ENCODE data around the gene EML4.
"Not testable (repeated sequence)": the region's sequence is repeated elsewhere in the genome, so short reads cannot be mapped to it uniquely, and the experiment has no call there.

Gene EML4

GRCh38 chr2:42337356-42337820 lies 168.2 kb downstream of the EML4 start:
- H3K4me3 ChIP-seq (ENCODE audit: low read depth, low read length) = no peak overlapping the region
- no peak for DNase-seq (ENCODE audit: low read depth)

DNA sequence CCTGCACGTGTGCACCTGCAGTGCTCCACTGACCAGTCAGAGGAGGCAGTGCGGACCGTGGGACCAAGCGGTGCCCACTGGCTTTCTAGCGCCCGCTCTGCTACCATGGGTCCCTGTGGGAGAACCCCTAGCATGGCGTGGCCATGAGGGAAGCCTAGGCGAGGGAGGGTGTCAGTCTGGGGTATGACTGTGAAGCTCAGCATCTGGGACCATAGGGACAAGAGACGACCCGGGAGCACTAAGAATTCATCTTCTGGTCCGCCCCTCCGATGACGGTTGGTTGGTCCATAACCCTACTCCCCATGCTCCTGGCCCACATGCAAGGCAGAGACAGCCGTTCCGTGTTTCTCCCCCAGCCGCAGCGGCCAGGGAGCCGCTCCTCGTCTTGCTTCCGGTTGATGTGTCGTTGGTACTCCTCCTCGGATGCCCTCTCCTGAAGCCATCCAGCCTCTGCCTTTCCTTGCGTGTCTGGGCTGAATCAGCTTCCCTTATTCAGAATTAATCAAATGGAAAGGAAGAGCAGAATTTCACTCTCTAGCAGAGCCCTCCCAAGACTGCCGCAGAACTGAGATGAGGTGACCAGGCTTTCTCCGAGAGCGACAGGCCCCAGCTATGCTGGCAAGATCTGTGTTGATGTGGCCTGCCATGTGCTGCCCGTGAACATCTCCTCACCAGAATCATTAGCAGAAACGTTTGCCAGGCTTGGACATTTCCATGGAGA lies 168.9 kb downstream of the EML4 start:
- DNase-seq (ENCODE audit: low read depth) = no peak
- no peak overlapping the region for H3K4me3 ChIP-seq (ENCODE audit: low read depth, low read length)

DNA sequence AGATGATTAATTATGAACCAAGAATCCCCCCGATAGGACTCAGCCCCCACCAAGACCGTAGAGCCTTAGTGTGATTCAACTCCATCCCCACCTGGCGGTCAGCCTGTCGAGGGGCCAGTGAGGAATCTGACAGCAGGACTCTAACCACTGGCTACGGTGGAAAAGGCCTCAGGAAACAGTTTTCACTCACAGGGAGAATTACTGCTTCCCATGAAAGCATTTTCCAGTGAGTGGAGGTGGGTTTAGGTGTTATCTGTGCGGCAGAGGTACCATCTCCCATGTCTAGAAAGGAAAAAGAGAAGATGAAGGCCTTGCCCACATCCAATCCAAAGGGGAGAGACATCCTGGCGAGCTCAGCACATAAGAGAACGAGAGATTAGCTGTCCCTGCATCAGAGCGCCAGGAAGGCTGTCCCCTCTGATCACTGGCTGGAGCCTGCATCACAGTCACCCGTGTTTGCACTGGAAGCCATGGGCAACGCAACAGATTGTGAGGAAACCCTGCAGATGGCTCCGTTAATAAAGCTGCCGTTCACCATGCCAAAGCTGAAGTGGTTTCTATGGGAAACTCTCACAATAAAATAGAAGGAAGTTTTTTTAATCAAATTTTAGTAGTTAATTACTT lies 169.5 kb downstream of the EML4 start:
- H3K4me3 ChIP-seq (ENCODE audit: low read depth, low read length) = no peak overlapping the region
- DNase-seq (ENCODE audit: low read depth) = no peak

DNA sequence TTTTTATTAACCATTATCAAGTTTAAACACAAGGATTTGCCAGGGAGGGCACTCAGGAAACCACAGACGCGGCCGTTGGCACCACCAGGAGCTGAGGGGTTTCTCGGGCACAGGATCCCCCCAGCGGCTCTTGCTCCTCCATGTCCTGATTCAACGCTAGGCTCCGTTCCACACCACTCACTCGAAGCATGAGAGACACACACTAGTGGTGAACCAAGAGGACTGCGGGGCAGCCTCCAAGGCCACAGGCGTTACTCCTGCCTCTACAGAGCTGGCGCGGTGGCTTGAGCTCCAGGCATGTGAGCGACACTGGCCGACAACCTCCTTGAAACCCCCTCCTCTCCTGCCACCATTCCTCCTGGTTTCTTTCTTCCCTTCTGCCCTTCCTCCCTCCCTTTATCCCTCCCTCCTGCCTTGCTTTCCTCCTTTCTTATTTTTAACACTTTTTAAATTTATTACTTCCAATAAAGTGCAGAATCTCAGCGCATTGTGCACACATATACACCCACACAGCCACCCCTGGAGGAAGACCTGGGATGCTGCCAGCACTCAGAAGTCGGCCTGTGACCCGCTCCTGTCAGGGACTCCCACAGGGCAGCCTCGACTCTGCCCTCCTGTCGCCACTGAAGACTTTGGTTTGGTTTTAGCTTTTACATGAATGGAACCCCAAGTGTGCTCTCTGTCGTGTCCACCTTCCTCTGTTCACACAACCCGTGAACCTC lies 170.2 kb downstream of the EML4 start:
- H3K4me3 ChIP-seq (ENCODE audit: low read depth, low read length) = no peak overlapping the region
- no peak for DNase-seq (ENCODE audit: low read depth)

GRCh38 chr2:42340045-42340937 lies 171.1 kb downstream of the EML4 start:
- no peak for DNase-seq (ENCODE audit: low read depth)
- no peak overlapping the region for H3K4me3 ChIP-seq (ENCODE audit: low read depth, low read length)

- no peak for DNase-seq (ENCODE audit: low read depth)
- no peak overlapping the region for H3K4me3 ChIP-seq (ENCODE audit: low read depth, low read length)
These were observed 171.9 kb downstream of the EML4 start for GRCh38 chr2:42340938-42341636.

GRCh38 chr2:42342061-42342794 lies 173.1 kb downstream of the EML4 start:
- peak; percentile 80 for DNase-seq (ENCODE audit: low read depth)
- no peak overlapping the region for H3K4me3 ChIP-seq (ENCODE audit: low read depth, low read length)

DNA sequence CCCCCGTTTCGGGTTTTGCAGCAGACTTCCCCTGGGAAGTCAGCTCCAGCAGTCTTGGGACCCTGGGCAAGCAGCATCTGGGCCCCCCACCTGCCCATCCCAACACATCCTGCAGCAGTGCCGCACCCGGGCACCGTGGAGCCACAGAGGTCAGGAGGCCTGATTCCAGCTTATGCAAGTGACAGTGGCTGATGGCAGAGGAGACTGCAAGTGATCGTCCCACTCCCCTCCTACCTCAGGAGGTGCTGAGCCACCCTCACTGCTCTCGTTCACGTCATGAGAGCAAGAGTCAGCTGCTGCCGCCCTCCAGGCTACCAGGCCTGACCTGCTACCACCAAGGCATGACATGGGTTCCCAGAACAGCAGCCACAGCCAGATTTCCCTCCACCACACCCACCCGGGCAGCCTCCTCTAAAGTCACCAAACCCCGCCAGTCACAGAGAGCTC lies 173.7 kb downstream of the EML4 start:
- no peak overlapping the region for H3K4me3 ChIP-seq (ENCODE audit: low read depth, low read length)
- no peak for DNase-seq (ENCODE audit: low read depth)

GRCh38 chr2:42345986-42346385 lies 176.8 kb downstream of the EML4 start:
- no peak for DNase-seq (ENCODE audit: low read depth)
- no peak overlapping the region for H3K4me3 ChIP-seq (ENCODE audit: low read depth, low read length)

DNA sequence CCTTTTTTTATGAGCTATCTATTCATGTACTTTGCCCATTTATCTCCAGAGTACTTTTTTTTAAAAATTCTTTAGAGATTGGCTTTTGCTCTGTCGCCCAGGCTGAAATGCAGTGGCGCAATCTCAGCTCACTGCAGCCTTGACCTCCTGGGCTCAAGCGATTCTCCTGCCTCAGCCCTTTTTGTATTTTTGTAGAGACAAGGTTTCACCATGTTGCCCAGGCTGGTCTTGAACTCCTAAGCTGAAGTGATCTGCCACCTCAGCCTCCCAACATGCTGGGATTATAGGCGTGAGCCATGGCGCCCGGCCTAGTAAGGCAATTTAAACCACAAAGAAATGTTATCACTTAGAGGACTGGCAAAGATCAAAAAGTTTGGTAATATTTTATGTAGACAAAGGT lies 177.7 kb downstream of the EML4 start:
- H3K4me3 ChIP-seq (ENCODE audit: low read depth, low read length); DNase-seq (ENCODE audit: low read depth): not testable (repeated sequence)

- not testable (repeated sequence) for H3K4me3 ChIP-seq (ENCODE audit: low read depth, low read length); DNase-seq (ENCODE audit: low read depth)
These were observed 178.4 kb downstream of the EML4 start for GRCh38 chr2:42347518-42347917.

DNA sequence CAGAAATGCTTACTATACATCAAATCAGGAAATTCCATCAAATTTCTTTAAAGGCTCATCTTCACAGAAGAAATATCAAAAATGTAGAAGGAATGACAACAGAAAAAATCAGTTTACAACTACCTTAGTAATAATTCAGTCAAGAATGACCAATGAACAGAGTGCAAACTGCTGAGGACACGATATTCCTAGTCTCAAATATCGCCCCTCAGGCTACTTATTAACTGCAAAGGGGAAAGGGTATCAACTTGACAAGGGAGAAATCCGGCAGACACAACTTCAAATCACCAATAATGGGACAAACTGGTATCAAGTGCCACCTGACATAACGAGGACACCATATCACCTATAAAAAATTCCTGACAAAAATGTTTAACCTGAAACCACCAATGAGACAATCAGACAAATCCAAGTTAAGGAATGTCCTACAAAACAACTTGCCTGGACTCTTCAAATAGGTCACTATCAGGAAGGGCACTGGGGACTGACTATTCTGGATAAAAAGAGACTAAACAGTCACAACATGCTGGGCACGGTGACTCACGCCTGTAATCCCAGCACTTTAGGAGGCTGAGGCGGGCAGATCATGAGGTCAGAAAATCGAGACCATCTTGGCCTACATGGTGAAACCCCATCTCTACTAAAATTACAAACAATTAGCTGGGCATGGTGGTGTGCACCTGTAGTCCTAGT lies 179.1 kb downstream of the EML4 start:
- no peak overlapping the region for H3K4me3 ChIP-seq (ENCODE audit: low read depth, low read length)
- no peak for DNase-seq (ENCODE audit: low read depth)

DNA sequence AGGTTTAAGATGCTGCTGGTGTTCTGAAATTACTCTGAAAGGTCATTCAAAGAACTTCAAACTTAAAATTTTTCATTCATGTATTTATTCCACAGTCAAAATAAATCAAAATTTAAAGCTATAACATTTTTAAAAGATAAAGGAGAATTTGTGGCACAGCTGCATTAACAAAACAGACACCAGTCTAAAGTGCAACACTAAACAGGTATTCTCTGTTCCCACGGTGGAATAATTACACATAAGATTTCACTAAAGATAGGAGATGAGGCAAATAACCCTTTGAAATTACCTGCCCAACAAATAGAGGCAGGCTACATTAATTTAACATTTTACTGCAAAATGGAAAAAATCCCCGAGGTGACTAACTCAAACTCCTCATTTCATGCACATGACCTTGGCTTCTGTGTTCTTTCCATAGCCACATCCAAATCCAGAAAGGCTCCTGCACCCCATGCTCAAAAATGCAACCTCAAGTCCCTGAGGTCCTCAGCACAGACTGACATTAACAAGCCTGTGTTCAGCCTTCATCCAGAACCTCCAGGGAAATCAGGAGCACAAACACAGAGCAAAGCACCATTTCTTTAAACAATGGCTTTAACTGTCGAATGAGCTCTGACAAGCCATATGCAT lies 181.4 kb downstream of the EML4 start:
- no peak overlapping the region for H3K4me3 ChIP-seq (ENCODE audit: low read depth, low read length)
- no peak for DNase-seq (ENCODE audit: low read depth)

GRCh38 chr2:42351864-42352263 lies 182.7 kb downstream of the EML4 start:
- no peak for DNase-seq (ENCODE audit: low read depth)
- no peak overlapping the region for H3K4me3 ChIP-seq (ENCODE audit: low read depth, low read length)

DNA sequence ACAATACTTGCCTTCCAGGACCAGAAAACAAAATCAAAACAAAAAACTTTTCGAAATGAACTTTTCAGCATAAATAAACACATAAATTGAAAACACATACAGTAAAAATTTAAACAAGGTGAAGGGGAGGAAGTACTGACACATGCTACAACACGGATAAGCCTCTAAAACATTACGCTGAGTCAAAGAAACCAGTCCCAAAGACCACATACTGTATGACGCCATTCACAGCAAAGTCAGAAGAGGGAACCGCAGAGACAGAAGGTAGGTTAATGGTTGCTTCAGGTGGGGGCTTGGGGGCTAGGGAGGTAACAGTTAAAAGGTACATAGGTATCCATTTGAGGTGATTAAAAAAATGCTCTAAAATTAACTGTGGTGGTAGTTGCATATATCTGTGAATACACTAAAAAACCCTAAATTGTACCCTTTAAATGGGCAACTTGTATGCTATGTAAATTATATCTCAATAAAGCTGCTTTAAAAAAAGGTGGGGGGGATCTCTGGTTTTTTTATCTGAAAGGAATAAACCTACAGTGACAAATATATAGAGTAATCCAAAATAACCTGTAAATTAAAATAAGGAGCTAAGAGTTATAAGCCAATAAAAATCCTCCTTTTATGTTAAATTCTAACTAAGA lies 184.8 kb downstream of the EML4 start:
- no peak overlapping the region for H3K4me3 ChIP-seq (ENCODE audit: low read depth, low read length)
- no peak for DNase-seq (ENCODE audit: low read depth)

DNA sequence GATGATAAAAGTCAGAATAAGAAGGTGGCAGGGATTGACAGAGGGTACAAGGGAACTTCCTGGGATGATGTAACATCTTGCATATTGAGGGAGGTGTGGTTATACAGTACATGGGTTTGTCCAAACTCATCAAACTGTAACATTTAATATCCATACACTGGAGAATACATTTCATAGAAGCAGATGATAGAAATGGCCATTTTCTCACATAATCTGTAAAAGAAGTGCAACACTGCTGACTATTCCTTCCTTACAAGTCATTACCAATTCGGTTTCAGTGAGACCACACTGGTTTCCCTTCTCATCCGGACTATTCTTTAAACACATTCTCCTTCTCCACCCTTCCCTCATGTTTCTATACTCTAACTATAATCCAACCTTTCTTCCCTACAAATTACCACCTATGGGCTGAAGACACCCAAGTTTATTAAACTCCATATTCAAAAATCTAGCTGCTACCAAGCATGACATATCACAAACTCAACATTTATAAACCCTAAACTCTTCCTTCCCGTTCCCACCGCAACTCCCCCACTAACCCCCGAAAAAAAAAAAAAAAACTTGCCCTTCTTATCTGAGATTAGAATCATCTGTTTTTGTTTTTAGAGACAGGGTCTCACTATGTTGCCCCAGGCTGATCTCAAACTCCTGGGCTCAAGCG lies 190.3 kb downstream of the EML4 start:
- peak overlapping the region; percentile 99 for H3K4me3 ChIP-seq (ENCODE audit: low read depth, low read length)
- DNase-seq (ENCODE audit: low read depth) = no peak

Measured in skeletal muscle cell (primary cell).